Left ventricle myocardium superior (tissue), 1 donor: ENCODE measurements around the gene CHMP4B. TPM values are rescaled to one million over a fixed set of nuclear protein-coding genes. Genes with fewer than 3 reads are reported as not detected.
A peak's percentile ranks its signal among the peaks of the same experiment; 100 is the strongest.

Experiments
- ATAC-seq: fragments of 200-7000 bp; cut with Tn5 transposase; one replicate; pipeline ENCODE4 v1.9.1; 2020; ENCODE audit warnings: mild to moderate bottlenecking, moderate library complexity
- DNase-seq: peaks from one replicate; pipeline ENCODE4 v3.0.0-alpha.2; 2020
- intact Hi-C: fragments of 100-400 bp; cut with micrococcal nuclease; formaldehyde crosslinking; loops from one replicate; pipeline ENCODE4 v1.11.0; 2022
- total RNA-seq: library from RNA; stranded (reverse); fragmentation: NEBNext Ultra II Directional; extraction: Animal tissue kit (Norgen Biotek cat#: 25700); gene quantifications from one replicate; pipeline ENCODE4 v1.2.1, GENCODE V29; 2021
- donor health status: DM: no; HTN: yes; CAD: no; lungs with severe emphysema.

Gene CHMP4B
- total RNA-seq, 1 donor from 2014 or later = 101 TPM

GRCh38 chr20:33814238-33814712, 3.1 kb downstream of the CHMP4B start:
- ATAC-seq (no peak), DNase-seq (no peak)
- intact Hi-C loops = no loop called here

GRCh38 chr20:33815671-33816070, 4.5 kb downstream of the CHMP4B start:
- ATAC-seq (no peak), DNase-seq (no peak)
- intact Hi-C loops = no loop called here

- no peak for ATAC-seq
- no peak for DNase-seq
- intact Hi-C loops = no loop called here
Observed at GRCh38 chr20:33816191-33816590, 5.0 kb downstream of the CHMP4B start.

GRCh38 chr20:33817411-33817810, 6.3 kb downstream of the CHMP4B start:
- ATAC-seq (no peak), DNase-seq (no peak)
- intact Hi-C loops = no loop called here

- no peak for DNase-seq
- intact Hi-C loops = no loop called here
- no peak for ATAC-seq
Observed at GRCh38 chr20:33819456-33819855, 8.3 kb downstream of the CHMP4B start.

- DNase-seq = no peak
- intact Hi-C loops = no loop called here
Observed at GRCh38 chr20:33820362-33820761, 9.2 kb downstream of the CHMP4B start.

GRCh38 chr20:33821270-33821836, 10.2 kb downstream of the CHMP4B start:
- peak; percentile 3 for ATAC-seq
- no peak for DNase-seq
- intact Hi-C loops = no loop called here

More at GRCh38 chr20:33820362-33820761, 9.2 kb downstream of the CHMP4B start:
- ATAC-seq = peak; percentile 58

- intact Hi-C loops = no loop called here
- DNase-seq (no peak), ATAC-seq (peak; percentile 85)
Observed at GRCh38 chr20:33822423-33822822, 11.3 kb downstream of the CHMP4B start.

GRCh38 chr20:33822991-33823390, 11.8 kb downstream of the CHMP4B start:
- DNase-seq = no peak
- intact Hi-C loops = no loop called here
- ATAC-seq = no peak

- DNase-seq (no peak), ATAC-seq (no peak)
- intact Hi-C loops = no loop called here
Observed at GRCh38 chr20:33824852-33825251, 13.7 kb downstream of the CHMP4B start.

GRCh38 chr20:33825340-33826269, 14.5 kb downstream of the CHMP4B start:
- no peak for DNase-seq
- intact Hi-C loops = no loop called here
- ATAC-seq = no peak

GRCh38 chr20:33826270-33826897, 15.2 kb downstream of the CHMP4B start:
- intact Hi-C loops = no loop called here
- ATAC-seq = no peak

GRCh38 chr20:33827109-33827508, 16.0 kb downstream of the CHMP4B start:
- DNase-seq (no peak), ATAC-seq (no peak)
- intact Hi-C loops = no loop called here

More at GRCh38 chr20:33826270-33826897, 15.2 kb downstream of the CHMP4B start:
- DNase-seq = no peak

GRCh38 chr20:33827634-33828325, 16.6 kb downstream of the CHMP4B start:
- ATAC-seq (no peak), DNase-seq (no peak)
- intact Hi-C loops = no loop called here

GRCh38 chr20:33828326-33828844, 17.2 kb downstream of the CHMP4B start:
- intact Hi-C loops = no loop called here
- ATAC-seq (peak; percentile 26), DNase-seq (no peak)

- intact Hi-C loops = no loop called here
- ATAC-seq = peak; percentile 14
- no peak for DNase-seq
Observed at GRCh38 chr20:33828967-33829560, 17.9 kb downstream of the CHMP4B start.

- DNase-seq = no peak
- intact Hi-C loops = no loop called here
Observed at GRCh38 chr20:33829636-33830035, 18.5 kb downstream of the CHMP4B start.

GRCh38 chr20:33830371-33830770, 19.2 kb downstream of the CHMP4B start:
- intact Hi-C loops = no loop called here
- ATAC-seq (peak; percentile 30), DNase-seq (no peak)

More at GRCh38 chr20:33829636-33830035, 18.5 kb downstream of the CHMP4B start:
- no peak for ATAC-seq
